DMS79 (cell line): ENCODE results near the gene ERICH6B.

ENCODE experiments used
- DNase-seq: peaks from one replicate; lab custom pipeline; 2025; lab: John Stamatoyannopoulos, UW

ERICH6B gene

DNA sequence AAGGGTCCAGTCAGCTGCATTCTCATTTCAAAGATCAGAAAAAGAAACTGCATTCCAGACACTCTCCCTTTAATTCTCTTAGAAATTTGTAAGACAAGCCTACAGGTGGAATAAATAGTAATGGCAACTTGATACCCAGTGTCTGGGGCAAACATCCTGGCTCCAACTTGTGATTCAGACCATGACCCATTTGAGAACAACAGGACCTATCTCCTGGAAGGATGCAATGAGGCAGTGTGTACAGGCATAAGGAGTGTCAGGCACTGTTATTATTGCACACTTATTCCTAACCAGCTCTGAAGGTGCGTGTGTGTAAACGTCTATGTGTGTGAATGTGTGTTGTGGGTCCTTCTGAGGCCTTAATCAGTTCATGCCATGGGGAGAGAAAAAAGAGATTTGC is 13.9 kb downstream of the ERICH6B start:
- no peak for DNase-seq

DNA sequence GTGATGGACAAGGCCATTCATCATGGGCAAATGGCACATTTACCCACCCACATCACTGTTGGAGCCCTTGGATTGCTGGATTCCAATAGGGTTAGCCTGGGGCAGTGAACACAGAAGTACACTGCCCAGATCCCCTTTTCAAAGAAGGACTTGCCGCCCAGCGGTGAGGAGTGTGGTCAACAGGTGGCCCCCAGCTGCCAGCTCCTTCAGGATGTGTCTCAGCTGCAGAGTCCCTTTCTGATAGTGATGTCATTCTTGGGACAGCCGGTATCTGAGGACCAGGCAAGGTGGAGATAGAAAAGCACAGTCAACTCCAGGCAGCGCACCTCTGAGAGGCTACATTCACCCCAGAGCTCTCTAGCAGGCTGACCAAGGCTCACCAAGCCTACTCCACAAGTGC is 16.9 kb downstream of the ERICH6B start:
- no peak for DNase-seq

DNA sequence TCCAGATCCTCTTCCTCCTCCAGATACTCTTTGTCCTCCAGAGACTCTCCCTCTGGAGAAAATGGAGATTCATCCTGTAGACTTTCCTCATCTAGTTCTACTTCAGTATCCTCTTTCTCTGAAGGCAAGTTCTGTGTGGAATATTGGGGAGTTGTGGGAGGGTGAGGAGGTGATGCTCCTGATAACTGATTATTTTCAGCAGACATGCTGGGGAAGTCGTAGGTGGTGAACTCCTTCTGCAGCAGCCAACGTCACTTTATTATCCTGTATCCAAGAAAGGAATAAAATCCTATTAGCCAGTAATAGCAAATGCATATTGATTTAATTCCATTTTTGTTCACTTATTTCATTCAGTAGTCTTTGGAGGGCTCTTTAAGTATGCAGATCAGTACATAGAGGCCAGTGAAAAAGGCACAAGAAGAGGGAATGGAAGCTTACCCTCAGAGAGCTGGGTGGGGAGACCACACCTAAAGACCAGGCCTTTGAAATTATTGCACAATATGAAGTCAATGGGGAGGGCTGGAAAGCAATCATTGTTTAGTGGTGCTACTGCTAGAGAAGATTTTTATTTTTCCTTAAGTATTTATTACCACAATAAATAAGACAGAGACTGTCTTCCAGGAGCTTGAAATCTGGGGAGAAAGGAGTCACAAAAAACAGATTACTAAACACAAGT is 18.6 kb downstream of the ERICH6B start:
- DNase-seq, result no peak

DNA sequence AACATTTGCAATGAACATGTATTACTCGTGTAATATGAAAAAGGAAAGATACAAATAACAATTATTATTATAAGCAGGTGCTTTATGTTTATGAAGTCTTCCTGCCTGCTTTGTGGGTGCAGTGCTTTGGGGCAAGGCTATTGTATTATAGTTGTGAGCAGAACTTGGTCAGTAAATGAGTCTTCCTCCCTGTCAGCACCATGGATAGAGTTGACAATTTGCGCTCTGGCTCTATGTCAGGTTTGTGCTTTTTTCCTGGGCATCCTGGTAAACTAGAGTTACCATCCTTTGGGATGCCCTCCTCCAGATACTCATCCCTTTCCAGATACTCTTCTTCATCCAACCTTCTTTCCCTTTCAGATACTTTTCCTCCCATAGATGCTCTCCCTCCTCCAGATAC is 19.6 kb downstream of the ERICH6B start:
- DNase-seq, result no peak

DNA sequence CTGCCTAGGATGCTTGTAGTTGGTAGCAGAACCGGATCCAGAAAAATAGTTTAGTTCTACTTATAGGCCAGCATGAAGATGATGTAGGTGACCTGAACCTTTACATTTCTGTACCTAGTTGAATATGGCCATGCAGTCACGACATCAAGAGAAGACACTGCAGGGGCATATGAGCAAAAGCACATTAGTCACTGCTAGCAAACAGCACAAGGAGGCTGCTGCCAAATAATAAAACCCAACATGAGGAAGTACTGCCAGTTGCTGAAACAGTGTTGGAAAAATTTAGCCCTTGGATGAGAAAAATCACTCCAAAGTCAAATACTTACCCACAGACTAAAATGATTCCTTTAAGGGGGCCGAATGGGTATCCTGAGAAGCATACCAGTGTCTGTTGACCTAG is 20.8 kb downstream of the ERICH6B start:
- DNase-seq, result no peak

- no peak for DNase-seq
Observed at GRCh38 chr13:45594227-45594626, 21.3 kb downstream of the ERICH6B start.

GRCh38 chr13:45592758-45593157 is 22.8 kb downstream of the ERICH6B start:
- DNase-seq, result no peak

GRCh38 chr13:45590066-45590465 is 25.5 kb downstream of the ERICH6B start:
- no peak for DNase-seq

GRCh38 chr13:45587897-45588296 is 27.6 kb downstream of the ERICH6B start:
- no peak for DNase-seq

DNA sequence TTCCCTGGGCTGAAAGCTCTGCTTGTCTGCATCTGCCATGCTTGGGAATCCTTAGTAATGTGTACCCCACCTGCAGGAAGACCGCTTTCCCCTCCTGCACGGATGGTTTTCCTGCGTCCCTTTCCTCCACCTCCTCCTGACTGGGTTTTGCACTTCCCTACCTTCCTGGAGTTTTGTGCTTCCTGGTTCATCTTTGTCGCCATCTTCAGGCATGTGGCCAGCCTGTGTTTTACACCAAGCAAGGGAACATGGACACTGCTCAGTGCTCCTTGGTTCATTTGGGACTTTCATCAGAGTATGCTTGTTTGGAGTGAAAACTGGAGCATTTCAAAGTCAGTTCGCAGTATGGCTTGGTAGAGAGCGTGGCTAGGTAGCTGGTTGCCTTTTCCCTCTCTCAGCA is 30.7 kb downstream of the ERICH6B start:
- no peak for DNase-seq

DNA sequence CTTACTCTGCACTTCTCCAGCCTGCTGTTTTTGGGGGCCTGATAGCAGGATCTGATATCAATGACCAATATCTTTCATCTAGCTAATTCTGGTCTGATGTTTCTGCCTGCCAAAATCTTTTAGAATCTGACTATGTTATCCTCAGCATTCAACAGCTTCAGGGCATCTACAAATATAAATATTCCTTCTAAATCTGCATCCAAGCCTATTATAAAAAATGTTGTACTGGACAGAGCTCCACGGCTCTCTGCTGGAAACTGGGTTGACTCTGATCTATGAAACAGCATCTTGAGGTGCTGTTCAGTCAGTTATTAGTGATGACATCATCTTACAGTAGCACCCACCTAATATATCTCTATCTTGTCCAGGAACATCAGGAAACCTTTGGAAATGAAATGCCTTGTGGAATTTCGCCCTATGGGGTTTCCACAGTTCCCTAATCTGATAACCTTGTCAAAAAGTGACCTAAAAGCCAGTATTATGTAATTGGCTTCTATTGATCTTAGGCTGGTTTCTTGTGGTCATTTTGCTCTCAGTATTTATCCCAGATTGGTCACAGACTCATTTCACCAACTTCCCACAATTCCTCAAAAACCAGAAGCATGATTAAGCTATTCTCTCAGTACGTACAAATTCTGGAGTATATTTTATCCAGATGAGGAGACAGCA is 33.0 kb downstream of the ERICH6B start:
- DNase-seq, result no peak

DNA sequence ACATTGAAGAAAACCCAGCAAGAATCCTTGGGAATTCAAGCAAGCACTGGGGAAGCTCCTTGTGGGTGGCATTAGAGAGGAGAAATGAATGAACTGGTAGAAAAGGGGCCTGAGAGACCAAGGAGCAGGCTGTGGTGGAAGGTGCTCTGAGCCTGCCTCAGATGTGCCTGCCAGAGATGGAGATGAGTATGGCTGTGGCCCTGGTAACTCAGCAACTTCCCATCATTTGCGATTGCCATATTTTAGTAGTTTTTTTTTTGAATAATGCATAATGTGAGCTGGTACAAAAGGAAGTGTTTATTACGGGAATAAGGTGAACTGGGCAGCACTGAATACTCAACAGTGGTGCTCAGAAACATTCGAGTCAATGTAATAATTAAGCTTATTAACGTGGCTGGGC is 39.1 kb downstream of the ERICH6B start:
- DNase-seq, result no peak

DNA sequence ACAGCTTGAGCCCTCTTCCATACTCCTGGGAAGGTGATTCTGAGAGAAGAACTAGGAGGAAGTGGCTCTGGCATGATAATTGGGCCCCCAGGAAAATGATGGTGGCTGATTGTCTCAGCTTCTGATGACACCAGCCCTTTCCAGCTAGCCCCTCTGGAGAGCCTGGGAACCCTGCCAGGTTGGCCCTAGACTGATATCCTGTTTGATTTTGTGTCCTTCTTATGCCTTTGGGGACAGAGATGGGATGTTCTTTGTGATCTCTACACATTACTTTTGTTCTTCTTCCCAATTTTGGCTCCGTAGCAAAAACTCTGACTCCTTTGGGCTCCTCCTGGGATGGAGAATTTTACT is 39.7 kb downstream of the ERICH6B start:
- no peak for DNase-seq

DNA sequence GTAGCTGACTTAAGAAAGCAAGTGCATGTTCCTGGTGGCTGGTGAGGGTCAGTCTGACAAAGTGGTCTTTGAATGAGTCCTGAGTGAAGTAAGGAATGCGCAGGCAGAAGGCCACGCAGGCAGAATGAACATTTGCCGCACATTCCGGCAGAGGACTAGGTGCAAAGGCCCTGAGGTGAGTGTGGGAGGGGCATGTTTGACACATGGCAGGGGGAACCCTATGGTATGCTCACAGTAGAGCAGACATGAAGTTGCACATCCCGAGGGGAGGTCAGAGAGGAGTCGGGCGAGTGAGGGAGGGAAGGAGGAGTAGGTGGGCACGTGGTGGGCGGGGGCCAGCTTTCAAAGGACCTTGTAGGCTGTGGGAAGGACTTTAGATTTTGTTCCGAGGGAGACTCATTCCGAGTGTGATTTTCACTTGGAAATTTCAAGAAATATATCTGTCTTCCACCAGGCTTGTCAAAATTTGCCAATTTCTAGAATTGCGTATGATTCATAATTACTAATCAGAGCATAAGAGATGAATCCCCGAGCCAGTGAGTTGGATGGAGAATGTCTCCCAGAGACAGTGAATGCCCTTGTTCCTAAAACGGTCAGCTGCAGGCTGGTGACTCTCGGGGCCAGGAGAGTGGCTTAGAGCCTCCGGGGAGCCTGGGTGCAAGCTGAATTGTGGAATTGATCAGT is 40.3 kb downstream of the ERICH6B start:
- no peak for DNase-seq

DNA sequence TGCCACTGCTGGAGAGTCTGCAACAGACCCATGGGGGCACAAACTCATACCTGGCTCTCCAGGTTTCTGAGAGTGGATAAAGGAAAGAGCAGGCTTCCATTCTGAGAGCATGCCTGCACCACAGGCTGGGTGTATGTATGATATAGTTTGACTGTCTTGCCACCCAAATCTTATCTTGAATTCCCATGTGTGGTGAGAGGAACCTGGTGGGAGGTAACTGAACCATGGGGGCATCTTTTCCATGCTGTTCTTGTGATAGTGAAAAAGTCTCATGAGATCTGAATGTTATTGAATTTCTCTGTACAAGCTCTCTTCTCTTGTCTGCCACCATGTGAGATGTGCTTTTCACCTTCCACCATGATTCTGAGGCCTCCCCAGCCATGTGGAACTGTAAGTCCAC is 50.2 kb downstream of the ERICH6B start:
- no peak for DNase-seq

DNA sequence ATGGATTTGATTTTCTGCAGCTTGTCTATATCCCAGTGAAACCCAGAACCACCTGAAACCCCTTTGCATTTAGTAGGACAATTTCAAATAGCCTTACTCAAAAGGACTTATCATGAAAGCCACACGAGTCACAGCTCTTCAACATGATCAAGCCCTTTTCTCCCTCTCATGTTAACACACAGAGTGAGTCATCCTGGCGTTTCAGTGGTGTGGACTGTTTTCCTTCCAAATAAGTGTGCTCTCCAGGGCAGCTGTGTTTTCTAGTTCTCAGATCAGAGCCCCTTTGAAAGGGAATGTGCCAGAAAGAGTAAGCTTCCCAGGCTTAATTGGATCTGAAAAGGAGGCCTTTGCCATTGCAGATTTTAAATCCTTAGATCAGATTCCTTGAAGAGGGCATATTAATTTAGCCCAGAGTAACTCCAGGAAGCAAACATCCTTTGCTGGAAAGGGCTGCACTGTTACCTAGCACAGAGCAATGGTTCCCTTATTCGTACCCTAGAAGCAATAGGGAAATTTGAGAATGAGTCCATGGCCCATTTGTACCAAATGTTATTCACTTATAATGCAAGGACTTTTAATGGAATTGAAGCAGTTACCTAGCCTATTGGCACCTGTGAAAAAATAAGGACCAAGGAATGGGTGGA is 51.3 kb downstream of the ERICH6B start:
- peak; percentile 67 for DNase-seq

GRCh38 chr13:45554604-45555109 is 60.9 kb downstream of the ERICH6B start:
- no peak for DNase-seq

DNA sequence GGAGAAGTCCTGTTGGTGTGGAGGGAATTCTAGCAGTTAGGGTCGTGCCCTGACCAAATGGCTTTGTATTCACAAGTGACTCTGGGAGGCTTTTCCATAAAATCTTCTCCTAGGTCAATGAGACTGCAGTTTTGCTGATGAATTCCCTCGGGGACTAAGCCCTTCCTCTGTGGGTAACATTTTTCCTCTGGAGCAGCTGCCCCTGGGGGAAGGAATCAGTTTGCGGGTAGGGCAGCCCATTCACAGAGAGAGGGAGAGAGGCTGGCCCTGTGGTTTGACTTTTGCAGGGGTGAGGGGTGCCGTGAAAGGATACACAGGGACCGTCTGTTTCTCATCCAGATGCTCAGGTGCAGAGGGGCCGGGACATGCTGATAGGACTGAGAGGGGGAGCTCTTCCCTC is 67.3 kb downstream of the ERICH6B start:
- no peak for DNase-seq

DNA sequence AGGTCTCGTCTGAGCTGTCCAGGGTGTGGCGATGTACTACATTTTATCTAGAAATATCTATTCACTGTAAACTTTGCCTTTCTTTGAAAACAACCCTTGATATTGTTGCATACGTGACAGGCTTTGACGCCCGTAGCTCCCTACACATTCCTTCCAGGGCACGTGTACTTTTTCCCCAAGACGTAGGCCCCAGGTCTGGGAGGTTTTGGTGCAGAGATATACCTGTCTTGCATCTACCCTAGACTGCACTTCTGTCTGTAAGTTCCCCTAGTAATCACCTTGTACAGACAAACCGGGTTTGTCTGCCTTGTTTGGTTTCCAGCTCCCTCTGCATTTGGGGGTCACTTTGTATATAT is 69.2 kb downstream of the ERICH6B start:
- no peak for DNase-seq

- DNase-seq, result no peak
Observed at GRCh38 chr13:45545686-45546409, 69.7 kb downstream of the ERICH6B start.

DNA sequence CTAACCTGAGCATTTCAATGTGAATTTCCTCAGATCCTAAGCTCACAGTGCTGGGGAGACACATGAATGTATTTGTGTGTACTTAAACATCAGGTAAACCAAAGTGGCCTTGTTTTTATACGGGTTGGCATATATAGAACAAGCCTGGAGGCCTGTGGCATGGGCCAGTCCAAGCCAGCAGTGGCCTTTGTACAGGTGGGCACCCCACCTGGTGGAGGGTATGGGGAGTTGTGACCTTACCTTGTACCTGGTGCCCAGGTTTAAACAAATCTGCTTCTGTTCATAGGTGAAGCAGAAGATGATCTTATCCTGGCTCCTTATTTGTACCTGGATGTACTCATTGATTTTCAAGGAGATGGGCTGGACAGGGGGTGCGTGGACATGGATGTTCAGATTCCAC is 71.0 kb downstream of the ERICH6B start:
- DNase-seq, result no peak

GRCh38 chr13:45542878-45543277 is 72.7 kb downstream of the ERICH6B start:
- DNase-seq, result no peak
